GM21529 (cell line): ENCODE data around the gene SOD2.
"Not testable (repeated sequence)": the region's sequence is repeated elsewhere in the genome, so short reads cannot be mapped to it uniquely, and the experiment has no call there.

Source experiments
- ATAC-seq: cut with Tn5 transposase; IDR thresholded peaks from one replicate; pipeline ENCODE4 v1.9.1; 2021; ENCODE audit not compliant: unreplicated experiment

SOD2 gene

GRCh38 chr6:159693128-159693893 is at the start of gene SOD2:
TSS of gene SOD2 (minus strand) at chr6:159693241. CDS start at chr6:159693167, 74 bp downstream.
- peak; percentile 73 for ATAC-seq

GRCh38 chr6:159742165-159742564 is 49.1 kb upstream of the SOD2 start:
- no peak for ATAC-seq

GRCh38 chr6:159739341-159739740 is 46.3 kb upstream of the SOD2 start:
- no peak for ATAC-seq

GRCh38 chr6:159736908-159737307 is 43.9 kb upstream of the SOD2 start:
- no peak for ATAC-seq

GRCh38 chr6:159733395-159733794 is 40.4 kb upstream of the SOD2 start:
- ATAC-seq, result not testable (repeated sequence)

GRCh38 chr6:159732550-159732949 is 39.5 kb upstream of the SOD2 start:
- ATAC-seq, result not testable (repeated sequence)

GRCh38 chr6:159730332-159730676 is 37.3 kb upstream of the SOD2 start:
- ATAC-seq, result no peak

- ATAC-seq, result peak; percentile 24
These were observed 36.7 kb upstream of the SOD2 start for GRCh38 chr6:159729598-159730331.

GRCh38 chr6:159728531-159728964 is 35.5 kb upstream of the SOD2 start:
- ATAC-seq, result no peak

GRCh38 chr6:159727717-159728445 is 34.8 kb upstream of the SOD2 start:
- peak; percentile 31 for ATAC-seq

- ATAC-seq, result peak; percentile 82
These were observed 34.1 kb upstream of the SOD2 start, which contains the start of gene WTAP for GRCh38 chr6:159726918-159727716. TSS of gene WTAP (plus strand) at chr6:159727506. CDS start at chr6:159736266, 8,760 bp downstream.

GRCh38 chr6:159726255-159726917 is 33.3 kb upstream of the SOD2 start:
- peak; percentile 22 for ATAC-seq

GRCh38 chr6:159725208-159725607 is 32.2 kb upstream of the SOD2 start:
- not testable (repeated sequence) for ATAC-seq

GRCh38 chr6:159724778-159725177 is 31.7 kb upstream of the SOD2 start:
- ATAC-seq, result no peak

- ATAC-seq, result no peak
These were observed 30.2 kb upstream of the SOD2 start for GRCh38 chr6:159723259-159723658.

- ATAC-seq, result no peak
These were observed 29.6 kb upstream of the SOD2 start for GRCh38 chr6:159722655-159723054.

GRCh38 chr6:159721981-159722380 is 28.9 kb upstream of the SOD2 start:
- not testable (repeated sequence) for ATAC-seq

- no peak for ATAC-seq
These were observed 27.7 kb upstream of the SOD2 start for GRCh38 chr6:159720708-159721107.

GRCh38 chr6:159719287-159719686 is 26.2 kb upstream of the SOD2 start:
- no peak for ATAC-seq

GRCh38 chr6:159718634-159719033 is 25.6 kb upstream of the SOD2 start:
- no peak for ATAC-seq
